Astrocyte (in vitro differentiated cells and primary cell): ENCODE results near the gene OR2T10.

Experiments used
- CTCF ChIP-seq: IDR thresholded peaks from 2 replicates; pipeline ENCODE4 v1.5.1; 2011; ENCODE audit warnings: low read depth, mild to moderate bottlenecking, inconsistent platforms, low read length, moderate library complexity; ENCODE audit not compliant: insufficient read depth
- EZH2 ChIP-seq: IDR thresholded peaks from 2 replicates; pipeline ENCODE4 v1.6.1; 2012; ENCODE audit warnings: mild to moderate bottlenecking, low read length, inconsistent platforms; ENCODE audit not compliant: insufficient read depth

DNA sequence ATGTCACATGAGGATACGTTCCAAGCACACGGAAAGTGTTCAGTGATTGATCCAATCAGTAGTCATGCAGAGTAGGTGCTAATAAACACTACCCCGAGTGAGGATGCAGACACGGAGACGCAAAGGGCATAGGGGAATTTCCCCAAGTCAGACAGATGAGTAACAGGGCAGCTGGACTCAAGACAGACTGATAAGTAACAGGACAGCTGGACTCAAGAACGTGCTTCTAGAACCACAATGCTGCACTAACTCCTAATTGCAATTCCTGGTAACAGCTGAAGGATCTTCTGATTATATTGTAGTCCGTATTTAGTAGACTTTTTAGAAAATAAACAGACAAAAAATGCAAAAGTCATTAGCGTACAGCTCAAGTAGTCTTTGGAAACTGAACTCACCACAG is 1.9 kb upstream of the OR2T10 start:
- TF ChIP-seq CTCF (no peak), EZH2 (no peak)
